GM21390 (cell line): Measurements from ENCODE around the gene ZAP70.
A peak's percentile ranks its signal among the peaks of the same experiment; 100 is the strongest.

ENCODE experiments used
- ATAC-seq: cut with Tn5 transposase; IDR thresholded peaks from one replicate; pipeline ENCODE4 v1.9.1; 2021; ENCODE audit not compliant: unreplicated experiment

Gene ZAP70

DNA sequence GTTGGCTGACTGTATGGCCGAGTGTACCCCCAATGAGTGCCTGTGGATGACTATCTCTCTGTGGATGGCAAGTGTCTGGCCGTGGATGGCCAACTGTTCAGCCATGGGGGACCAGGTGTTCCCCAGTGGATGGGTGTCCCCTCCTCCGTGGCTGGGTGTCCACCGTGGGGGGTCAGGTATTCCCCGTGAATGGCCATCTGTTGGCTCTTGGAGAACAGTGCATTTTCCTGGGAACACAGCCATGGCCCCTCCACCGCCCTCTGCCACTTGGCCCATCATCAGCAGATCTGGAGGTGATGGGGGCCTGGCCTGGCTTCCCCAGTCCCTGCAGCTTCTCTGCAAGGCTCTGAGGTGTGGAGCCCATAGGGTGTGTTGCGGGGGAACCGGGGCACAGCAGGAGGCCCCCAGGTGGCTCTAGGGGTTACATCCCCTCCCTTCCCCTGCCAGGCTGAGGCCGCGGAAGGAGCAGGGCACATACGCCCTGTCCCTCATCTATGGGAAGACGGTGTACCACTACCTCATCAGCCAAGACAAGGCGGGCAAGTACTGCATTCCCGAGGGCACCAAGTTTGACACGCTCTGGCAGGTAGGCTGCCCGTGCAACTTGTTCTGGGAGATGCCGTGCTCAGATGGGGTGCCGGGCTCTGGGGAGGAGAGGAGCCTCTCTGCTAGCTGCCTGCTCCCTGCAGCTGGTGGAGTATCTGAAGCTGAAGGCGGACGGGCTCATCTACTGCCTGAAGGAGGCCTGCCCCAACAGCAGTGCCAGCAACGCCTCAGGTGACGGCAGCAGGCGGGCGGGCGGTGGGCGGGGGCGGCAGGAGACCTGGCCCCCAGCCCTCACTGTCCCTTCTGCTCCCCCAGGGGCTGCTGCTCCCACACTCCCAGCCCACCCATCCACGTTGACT, 19.3 kb downstream of the ZAP70 start:
- ATAC-seq, result no peak

GRCh38 chr2:97733341-97734035, 20.1 kb downstream of the ZAP70 start:
- ATAC-seq, result no peak

- no peak for ATAC-seq
Observed at GRCh38 chr2:97734061-97735051, 21.0 kb downstream of the ZAP70 start.

DNA sequence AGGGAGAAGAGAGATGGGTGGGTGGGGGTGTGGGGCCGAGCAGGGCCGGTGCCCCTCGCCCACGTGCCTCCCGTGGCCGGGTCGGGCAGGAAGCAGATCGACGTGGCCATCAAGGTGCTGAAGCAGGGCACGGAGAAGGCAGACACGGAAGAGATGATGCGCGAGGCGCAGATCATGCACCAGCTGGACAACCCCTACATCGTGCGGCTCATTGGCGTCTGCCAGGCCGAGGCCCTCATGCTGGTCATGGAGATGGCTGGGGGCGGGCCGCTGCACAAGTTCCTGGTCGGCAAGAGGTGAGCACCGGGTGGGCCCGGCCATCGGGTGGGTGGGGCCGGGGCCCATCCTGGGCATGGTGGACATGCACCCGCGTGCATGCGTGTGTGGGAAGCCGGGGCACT, 21.8 kb downstream of the ZAP70 start:
- no peak for ATAC-seq

DNA sequence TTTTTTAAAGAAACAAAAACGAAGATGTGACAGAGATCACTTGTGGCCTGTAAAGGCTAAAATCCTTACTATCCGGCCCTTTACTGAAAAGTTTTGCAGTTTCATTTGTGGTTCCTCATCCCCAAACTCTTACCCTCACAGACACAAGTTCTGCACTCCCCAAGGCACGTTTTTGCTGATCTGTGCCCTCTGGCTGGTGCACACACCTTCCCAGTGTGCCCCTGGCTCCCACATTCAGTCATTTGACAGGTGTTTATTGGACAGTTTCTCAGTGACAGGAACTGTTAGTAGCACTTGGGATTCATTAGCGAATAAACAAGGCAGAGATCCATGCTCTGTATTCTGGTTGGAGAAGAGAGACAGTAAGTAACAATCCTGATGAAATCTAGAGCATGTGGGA, 22.8 kb downstream of the ZAP70 start:
- ATAC-seq, result no peak

- no peak for ATAC-seq
Observed at GRCh38 chr2:97736608-97737330, 23.4 kb downstream of the ZAP70 start.

GRCh38 chr2:97737421-97738178, 24.2 kb downstream of the ZAP70 start:
- ATAC-seq, result no peak

DNA sequence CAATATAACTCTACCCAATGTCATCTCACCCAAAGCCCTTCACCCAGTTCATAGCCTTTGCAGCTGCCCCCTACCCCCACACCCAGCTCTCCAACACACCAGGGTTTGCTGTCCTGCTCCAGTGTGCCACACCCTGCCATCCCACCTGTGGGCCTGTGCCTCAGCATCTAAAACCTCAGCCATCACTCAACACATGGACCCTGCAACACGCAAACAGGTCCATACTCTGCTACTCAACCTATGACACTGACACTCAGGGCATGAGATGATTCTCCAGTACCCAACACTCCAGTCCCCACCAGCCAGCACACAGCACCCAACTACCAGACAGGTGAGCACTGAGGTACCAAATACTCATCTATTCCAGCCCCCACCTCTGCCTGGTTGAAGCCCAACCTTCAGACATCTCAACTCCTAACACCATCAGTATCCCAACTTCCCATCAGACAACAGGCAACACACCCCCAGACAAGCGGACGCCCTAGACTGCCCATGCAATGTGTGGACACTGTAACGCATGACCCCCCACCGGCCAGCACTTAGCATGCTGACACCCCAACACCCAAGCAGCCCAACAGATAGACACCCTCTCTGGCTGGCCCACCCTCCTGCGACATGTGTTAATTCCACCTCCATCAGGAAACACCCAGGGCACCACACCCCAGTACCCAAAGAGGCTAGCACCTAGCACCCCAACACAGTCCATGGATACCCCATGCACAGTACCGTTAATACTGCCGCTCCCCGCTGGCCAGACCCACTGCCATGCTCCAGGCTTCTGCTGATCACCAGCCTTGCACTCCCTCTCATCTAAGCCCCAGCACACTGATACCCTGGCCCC, 25.0 kb downstream of the ZAP70 start:
- ATAC-seq, result no peak

DNA sequence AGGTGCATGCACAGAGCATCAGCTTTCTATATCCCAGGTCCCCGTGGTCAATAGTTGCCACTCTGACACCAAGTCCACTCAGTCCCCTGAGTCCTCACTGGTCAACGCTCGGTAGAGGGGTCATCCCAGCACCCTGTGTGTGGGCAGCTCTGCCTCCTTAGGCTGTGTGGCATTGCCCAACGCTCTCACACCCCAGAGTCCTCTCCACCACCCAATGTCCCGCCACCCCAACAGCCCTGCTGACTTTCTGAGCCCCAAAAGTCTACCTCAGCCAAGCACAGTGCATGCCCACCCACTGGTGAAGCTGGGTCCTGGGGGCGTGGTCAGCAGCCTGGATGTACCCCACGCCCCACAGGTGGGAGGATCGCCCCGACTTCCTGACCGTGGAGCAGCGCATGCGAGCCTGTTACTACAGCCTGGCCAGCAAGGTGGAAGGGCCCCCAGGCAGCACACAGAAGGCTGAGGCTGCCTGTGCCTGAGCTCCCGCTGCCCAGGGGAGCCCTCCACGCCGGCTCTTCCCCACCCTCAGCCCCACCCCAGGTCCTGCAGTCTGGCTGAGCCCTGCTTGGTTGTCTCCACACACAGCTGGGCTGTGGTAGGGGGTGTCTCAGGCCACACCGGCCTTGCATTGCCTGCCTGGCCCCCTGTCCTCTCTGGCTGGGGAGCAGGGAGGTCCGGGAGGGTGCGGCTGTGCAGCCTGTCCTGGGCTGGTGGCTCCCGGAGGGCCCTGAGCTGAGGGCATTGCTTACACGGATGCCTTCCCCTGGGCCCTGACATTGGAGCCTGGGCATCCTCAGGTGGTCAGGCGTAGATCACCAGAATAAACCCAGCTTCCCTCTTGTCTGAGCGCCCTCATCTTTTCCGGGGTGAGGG, 25.9 kb downstream of the ZAP70 start:
- no peak for ATAC-seq

DNA sequence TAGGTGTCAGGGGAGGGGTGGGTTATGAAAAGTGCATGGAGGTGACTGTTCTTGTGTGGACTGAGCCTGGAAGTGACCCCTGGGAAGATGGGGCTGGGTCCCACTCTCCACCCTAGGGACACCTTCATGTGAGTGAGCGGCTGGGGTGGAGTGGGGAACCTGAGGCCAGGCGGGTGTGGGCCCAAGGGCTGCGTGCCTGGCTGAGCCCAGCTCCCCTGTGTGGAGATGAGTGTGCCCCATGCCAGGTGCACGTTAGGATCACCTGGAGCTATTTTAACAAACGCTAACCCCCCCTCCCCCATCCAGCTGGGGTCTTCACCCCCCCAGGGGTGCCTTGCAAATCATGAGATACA, 26.5 kb downstream of the ZAP70 start:
- ATAC-seq, result no peak

DNA sequence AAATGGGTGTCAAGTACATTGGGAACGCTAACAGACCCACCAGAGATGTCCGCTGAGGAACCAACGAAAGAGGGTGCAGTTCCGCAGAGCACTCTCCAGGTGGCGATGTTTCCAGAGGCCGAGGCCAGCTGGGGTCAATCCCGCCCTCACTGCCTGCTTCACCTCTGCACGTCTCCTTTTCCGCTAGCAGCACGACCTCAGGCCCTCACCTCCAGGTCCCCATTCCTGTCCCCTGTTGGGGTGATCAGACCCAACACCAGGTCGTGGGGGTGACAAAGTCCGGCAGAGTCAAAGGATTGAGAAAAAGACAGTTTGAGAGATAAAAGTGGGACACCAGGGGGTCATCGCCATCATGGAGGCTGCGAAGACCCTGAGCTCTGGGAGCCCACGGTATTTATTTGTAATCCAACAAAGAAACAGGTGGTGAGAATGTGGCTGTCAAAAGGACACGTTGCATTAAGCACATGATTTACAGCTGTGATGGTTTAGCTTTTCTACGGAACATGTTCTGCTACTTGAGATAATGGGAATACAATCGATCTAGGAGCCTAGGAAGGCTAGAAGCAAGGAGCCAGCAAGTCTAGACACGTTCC, 27.3 kb downstream of the ZAP70 start:
- ATAC-seq, result no peak

DNA sequence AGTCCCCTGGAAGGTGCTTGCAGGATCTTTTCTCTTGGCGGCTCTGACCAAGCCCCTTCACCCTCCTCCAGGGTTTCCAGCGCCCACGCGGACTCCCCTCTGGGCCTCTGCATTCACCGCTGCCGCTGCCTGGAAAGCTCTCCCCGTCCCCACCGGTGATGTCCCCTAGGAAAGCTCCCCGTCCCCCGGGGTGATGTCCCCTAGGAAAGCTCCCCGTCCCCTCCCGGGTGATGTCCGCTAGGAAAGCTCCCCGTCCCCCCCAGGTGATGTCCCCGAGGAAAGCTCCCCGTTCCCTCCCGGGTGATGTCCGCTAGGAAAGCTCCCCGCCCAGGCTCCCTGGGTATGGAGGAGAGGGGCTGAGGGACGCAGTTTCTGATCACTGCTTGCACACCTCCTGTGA, 27.9 kb downstream of the ZAP70 start:
- no peak for ATAC-seq

DNA sequence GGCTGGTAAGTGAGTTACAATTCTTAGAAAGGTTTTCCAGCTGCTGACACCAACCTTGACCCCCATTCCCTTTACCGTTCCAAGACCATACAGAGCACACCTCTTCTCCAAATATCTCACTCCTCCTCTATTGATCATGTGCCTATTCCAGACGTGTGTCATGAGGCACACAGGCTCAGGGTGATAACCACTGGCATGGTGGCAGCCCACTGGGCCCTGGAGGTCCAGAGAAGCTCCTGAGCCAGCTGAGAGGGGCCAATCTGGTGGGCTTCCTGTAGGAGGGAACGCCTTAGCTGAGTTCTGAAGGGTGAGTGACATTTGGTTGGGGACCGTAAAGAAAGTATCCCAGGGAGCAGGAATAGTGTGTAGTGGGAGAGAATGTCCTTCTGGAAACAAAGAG, 28.3 kb downstream of the ZAP70 start:
- ATAC-seq, result no peak

DNA sequence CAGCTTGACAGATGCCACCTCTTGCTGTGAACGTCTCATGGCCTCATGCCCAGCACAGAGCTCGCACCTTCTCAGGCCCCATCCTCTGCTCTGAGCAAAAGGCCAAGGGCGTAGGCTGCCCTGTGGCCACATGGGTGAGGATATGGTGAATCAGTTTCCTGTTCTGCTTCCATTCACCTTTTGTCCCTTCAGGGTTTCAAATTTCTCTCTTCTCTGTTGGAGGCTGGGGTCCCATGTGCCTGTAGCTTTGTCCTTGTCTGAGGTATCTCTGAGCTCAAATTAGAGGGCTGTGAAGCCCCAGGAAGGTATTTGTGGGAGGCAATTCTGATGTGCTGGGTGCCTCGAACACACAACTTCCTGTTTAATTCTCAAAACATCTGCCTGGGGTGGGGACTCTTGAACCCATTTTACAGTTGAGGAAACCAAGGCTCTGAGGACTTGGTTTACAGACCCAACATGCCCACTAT, 29.0 kb downstream of the ZAP70 start:
- ATAC-seq, result no peak

GRCh38 chr2:97743913-97744312, 30.5 kb downstream of the ZAP70 start:
- no peak for ATAC-seq

- peak; percentile 73 for ATAC-seq
Observed at GRCh38 chr2:97745474-97746174, 32.2 kb downstream of the ZAP70 start.

DNA sequence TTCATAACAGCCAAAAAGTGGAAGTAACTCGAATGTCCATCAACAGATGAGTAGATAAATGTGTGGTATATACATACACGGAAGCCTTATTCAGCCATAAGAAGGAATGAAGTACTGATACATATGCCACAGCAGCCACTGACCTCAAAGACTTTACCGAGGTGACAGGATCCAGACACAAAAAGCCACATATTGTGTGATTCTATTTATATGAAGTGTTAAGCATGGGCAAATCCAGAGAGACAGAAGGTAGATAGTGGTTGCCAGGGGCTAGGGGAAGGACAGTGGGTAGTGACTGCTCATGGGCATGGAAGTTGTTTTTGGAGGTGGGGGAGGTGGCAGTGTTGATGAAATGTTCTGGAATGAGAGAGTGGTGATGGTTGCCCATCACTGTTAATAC, 33.9 kb downstream of the ZAP70 start:
- no peak for ATAC-seq
